GM18867 (cell line): ENCODE measurements around the gene PARD3.
"Not testable (repeated sequence)": the region's sequence is repeated elsewhere in the genome, so short reads cannot be mapped to it uniquely, and the experiment has no call there.

Experiments
- ATAC-seq: cut with Tn5 transposase; IDR thresholded peaks from one replicate; pipeline ENCODE4 v1.9.1; 2021; ENCODE audit warnings: mild to moderate bottlenecking, moderate library complexity; ENCODE audit not compliant: unreplicated experiment

PARD3 gene

DNA sequence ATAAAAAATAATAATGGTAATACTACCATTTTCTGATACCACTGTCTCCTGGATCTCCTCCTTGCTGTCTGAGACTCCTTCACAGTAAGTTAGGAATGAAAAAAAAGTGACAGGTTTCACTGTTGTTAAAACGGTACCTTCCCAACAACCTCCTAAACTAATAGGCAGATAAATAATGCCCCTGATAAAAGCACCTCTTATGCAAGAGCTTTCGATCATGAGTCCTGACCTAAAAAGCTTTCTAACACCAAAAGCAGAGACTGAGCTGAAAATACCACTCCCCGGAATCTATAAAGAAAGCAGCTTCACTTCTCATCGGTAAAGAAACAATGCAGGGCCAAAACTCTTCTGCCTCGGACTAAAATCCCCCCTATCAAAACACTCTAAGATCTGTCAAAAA is 14.5 kb downstream of the PARD3 start:
- no peak for ATAC-seq

DNA sequence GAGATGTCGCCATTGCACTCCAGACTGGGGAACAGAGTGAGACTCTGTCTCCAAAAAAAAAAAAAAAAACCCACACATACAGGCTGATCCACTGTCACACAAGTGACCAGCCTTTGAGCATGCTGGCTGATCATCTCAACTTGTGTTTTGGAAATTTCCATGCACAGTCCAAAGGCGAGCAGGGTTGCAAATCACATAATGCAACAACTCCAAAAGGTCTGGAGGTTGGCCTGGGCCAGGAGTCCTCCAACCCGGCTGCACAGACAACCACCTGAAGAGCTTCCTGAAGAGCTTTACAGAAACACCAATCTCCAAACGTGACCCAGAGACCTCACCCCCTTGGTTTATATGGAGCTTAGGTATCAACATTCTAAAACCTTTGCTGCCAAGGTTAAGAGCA is 16.4 kb downstream of the PARD3 start:
- ATAC-seq = no peak

DNA sequence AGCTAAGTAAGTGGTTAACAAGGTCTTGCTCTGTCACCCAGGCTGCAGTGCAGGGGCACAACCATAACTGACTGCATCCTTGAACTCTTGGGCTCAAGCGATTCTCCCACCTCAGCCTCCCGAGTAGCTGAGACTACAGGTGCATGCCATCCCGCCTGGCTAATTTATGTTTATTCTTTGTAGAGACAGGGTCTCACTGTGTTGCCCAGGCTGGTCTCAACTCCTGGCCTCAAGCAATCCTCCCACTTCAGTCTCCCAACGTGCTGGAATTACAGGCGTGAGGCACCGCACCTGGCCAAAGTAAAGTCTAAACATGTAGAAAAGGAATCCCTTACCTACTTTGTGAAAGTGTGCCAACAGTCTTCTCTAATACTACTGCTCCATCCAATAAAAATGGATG is 17.9 kb downstream of the PARD3 start:
- no peak for ATAC-seq

DNA sequence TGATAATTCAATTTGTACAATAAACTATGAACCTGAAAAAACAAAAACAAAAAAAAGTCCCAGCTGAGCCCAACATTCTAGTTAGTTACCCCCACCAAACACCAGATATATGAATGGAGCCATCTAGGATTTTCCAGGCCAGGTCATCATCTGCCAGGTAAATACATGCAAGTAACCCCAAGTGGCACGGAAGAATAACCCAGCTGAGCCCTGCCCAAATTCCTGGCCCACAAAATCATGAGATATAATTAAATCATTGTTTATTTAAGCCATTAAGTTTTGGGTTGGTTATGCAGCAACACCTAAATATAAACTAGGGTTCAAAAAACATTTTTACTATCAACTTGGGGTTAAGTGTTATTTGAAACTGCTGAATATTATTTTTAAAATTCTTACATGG is 19.0 kb downstream of the PARD3 start:
- no peak for ATAC-seq

DNA sequence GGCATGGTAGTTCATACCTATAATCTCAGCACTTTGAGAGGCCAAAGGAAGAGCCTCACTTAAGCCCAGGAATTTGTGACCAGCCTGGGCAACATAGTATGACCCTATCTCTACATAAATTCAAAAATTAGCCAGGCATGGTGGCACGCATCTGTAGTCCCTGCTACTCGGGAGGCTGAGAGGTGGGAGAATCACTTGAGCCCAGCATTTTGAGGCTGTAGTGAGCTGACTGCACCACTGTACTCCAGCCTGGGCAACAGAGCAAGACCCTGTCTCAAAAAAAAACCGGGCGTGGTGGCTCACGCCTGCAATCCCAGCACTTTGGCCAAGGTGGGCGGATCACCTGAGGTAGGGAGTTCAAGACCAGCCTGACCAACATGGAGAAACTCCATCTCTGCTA is 19.8 kb downstream of the PARD3 start:
- ATAC-seq = no peak

DNA sequence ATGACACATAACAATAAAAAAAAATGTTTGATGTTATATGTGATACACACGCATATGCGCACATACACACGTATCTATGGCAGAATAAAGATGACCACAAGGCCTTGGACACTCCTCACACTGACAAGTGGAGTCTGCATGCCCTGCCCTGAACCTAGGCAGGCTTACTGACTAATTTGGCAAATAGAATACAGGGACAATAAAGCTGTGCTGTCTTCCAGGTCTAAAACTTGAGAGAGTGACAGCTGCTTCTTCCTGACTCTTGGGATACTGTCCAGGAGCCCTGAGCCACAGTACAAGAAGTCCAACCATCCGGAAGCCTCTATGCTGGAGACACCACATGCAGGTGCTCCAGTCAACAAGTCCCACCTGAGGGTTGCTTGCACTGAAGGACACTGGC is 20.3 kb downstream of the PARD3 start:
- no peak for ATAC-seq

DNA sequence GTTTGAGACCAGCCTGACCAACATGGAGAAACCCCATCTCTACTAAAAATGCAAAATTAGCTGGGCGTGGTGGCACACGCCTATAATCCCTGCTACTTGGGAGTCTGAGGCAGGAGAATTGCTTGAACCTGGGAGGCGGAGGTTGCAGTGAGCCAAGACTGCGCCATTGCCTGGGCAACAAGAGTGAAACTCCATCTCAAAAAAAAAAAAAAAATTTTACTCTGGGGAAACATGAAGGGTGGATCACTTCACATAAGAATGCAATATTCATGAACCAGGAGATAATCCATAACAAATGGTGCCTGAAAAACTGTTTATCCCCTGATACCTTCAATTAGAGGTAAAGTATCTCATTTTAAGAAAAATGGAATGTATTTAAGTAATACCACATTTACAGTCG is 21.5 kb downstream of the PARD3 start:
- ATAC-seq = not testable (repeated sequence)

DNA sequence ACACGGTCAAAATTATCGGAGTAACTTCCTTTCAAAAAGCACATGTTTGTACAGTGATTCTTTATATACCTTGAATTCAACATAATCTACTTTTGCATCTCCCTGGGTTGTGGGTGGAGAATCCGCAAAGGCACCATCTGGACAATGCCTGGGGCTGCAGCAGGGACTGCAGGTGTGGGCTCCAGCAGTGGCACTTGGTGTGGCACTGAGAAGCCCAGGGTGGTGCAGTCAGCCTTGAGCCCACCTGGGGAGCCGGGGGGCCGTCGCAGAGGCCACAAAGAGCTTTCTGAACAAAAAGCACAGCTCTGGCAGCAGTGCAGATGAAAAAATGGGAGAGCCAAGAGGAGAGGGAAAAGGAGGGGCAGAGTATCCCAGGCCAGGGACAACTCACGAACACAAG is 22.2 kb downstream of the PARD3 start:
- no peak for ATAC-seq

DNA sequence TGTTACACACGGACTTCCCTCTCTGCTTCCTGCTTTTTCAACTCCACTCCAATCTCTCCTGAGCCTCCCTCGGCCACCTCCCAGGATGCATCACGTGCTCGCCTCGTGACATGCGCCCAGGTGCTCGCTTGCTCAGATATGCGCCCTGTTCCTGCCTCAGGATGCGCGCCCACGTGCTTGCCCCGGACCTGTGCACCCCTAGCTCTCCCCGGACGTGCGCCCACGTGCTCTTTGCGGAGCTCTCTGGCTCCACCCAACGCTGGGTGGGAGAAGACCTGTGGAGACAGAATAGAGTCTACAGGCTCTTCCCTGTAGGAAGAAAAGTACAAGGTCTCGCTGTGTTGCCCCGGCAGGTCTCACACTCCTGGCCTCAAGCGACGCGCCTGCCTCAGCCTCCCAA is 23.1 kb downstream of the PARD3 start:
- no peak for ATAC-seq

DNA sequence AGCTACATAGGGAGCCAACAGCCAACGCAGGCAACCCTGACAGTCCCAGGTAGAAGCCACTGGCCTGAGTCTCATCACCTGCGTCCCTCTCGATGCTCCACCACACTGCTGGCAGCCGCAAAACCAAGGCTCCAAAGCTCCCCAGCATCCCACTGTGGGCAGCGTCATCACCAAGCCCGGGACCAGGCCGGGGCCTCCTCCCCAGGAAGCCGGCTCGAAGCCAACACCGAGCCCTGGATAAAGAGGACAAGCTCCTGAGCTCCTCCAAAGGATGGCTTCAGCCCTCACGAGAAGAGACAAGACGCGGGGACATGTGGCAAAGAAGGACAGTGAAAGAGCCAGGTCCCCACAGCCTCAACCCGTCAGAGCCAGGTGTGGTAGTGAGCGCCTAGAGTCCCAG is 23.9 kb downstream of the PARD3 start:
- ATAC-seq = no peak

DNA sequence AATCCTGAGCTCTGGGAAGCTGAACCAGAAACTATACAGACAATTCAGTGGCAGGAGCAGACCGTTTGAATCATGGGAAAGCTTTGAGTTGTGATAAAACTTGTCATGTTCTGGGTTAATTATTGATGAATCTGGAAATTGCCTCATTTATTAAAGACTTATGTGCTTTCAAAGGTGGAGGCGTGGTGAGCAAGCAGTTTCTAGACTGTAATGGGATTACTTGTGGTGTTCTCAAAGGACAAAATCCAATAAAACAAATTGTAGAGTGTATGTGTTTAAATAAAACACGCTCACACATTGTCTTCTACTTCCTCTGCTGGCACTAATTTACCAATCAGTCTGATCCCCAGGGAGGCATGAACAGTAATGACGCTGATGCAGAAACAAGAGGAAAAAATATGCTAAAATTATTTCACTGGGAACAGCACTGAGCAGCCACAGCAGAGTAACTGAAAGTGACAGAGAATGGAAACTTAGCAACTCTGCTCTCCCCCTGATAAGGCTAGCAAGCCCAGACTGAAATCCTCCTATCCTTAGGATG is 25.1 kb downstream of the PARD3 start:
- ATAC-seq = no peak

DNA sequence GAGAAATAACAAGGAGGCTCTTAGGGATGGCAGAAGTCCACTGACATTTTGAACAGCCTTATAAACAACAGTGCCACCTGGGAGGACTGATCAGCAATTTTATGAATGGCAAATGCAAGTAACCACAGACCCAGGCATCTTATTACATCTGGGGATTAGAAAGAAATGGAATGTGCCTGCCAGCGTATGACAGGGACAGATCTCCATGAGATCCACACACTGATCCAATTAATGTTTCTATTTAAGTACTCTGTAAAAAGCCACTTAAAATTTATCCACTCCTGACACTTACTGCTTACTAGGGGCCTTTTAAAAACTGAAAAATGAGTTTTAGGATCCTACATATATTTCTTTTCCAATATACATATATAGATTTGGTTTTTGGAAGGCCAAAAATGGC is 28.6 kb downstream of the PARD3 start:
- no peak for ATAC-seq

DNA sequence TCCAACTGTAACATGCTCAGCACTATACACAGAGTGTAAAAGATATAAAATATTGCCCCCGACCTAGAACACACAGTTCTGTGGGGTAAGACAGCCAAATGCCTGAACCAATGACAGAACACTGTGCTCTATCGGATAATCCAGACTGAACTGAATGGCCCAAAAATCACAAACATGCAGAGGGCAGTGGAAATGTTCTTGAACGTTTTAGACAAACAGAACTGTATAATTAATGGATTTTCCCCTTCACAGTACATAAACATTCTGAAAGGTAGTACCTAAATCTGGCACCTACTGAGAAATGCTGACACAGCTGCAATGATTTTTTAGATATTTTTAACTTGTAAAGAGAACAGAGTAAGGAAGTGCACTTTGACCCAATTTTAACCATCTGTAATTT is 33.4 kb downstream of the PARD3 start:
- ATAC-seq = no peak

DNA sequence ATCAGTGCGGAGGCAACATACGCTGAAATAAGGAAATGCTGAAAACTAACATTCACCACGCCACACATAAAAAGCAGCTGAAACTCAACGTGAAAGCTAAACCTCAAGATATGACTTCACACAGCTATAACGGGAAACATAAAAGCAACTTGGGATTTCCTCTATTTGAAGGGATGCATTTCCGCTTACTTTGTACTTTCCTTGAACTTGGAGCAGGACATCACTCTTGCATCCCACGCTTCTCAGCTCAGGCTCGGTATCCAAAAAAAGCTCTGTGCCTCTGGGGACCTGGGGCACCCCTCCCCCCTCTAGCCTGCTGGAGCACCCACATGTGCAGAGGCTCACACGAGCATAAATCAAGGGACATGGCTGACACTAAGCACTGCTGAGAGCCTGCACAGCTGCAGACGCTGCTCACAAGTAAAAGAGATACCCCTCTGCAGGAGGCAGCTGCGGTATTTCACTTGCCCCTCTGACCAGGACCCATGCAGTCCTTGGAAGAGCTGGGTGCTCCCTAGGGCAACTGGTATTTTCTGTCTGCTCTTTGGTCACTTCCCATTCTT is 34.2 kb downstream of the PARD3 start:
- peak; percentile 77 for ATAC-seq

DNA sequence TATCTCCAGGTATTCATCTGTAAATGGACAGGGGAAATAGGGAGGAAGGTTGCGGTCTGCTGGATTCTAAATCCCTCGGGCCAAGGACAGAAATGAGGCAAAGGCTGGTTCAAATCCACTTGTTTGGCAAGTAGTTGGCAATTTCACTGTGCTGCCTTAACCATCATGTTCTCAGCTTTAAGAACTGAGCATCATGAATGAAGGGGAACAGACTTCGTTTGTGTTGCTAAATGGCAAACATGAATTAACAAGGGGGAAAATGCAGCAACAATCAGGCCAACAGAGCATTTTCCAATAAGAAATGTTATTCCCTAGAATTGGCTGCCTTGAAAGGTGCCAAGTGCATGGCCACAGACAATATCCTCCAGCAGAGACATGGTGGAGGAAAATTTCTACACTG is 36.9 kb downstream of the PARD3 start:
- ATAC-seq = no peak

DNA sequence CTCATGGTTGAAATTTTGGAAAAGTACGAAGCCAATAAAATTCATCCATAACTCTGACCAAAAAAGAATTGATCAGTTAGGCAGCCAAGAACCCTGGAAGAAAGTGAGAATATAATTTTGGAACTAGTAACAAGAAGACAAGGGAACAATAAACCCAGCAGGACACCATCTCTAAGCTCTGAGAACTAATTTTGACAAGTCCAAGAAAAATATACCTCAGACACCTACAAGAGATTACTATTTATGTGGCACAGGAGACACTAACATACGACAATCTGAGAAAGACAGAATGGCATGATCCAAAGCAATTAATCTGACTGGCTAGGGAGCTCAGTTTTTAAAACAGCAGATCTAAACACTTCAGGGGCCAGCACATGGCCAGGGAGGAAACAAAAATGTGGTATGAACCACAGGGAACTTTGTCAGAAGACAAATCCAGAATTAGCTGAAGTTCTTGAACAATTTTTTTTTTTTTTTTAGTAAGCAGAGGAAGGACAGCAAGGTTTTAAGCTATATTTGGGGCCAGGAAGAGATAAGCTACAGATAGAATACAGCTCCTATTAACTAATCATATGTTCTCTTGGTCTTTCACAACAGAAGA is 38.9 kb downstream of the PARD3 start:
- ATAC-seq = no peak

DNA sequence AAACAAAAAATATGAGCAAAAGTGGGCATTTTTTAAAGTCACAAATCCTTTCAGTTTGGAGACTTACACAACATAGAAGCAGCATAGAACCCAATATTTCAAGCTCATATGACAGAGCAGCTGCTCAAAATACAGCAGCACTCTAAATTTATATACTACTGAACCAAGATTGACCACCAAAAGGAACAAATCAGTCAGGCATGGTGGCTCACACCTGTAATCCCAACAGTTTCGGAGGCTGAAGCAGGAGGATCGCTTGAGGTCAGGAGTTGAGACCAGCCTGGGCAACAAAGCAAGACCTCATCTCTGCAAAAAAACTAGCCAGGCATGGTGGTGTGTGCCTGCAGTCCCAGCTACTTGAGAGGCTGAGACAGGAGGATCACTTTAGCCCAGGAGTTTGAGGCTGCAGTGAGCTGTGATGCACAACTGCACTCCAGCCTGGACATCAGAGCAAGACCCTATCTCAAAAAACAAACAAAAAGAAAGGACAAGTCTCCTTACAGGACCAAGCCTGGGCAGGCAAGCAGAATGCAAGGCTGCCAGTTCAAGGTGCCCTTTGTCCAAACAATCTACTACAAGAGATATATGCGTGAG is 40.0 kb downstream of the PARD3 start:
- no peak for ATAC-seq

DNA sequence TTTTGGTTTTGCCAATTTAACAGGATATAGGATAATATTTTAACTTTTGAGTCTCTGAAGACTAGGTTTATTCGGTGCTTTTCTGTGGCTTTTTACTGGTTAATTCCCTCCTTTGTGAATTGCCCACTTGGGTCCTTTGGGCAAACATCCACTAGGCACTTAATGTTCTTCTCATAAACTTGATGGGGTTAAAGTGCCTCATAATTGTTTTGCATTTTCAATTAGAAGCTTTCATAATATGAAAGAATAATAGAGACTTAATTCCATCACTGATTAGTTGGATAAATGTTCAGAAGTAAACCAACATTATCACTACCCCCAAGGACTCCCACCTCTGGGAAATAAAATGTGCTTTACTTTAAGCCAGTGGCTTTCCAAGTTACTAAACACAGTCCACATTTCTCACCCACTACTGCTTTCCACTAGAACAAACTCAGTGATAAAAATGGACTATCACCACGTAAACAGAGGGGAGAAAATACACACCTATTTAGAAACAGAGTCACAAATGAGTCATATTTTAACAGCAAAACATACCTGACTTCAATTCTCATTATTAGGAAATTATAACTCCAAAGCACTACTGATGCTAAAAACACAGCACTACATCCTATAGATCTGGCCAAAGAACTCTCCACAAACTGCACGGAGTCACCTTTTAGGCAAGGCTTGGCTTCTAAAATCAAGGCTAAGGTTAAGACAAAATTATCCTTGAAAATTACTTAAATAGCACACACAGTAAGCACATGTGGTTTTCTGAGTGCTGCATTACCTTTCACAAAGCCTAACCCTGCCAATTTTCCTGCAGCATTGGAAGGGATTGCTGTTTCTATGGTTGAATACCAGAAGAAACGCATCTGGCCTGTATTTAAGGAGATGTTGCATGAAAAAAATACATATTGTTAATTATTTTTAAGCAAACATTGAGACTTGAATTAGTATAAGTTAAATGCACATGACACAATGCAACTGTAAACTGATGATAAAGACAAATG is 41.2 kb downstream of the PARD3 start:
- no peak for ATAC-seq

DNA sequence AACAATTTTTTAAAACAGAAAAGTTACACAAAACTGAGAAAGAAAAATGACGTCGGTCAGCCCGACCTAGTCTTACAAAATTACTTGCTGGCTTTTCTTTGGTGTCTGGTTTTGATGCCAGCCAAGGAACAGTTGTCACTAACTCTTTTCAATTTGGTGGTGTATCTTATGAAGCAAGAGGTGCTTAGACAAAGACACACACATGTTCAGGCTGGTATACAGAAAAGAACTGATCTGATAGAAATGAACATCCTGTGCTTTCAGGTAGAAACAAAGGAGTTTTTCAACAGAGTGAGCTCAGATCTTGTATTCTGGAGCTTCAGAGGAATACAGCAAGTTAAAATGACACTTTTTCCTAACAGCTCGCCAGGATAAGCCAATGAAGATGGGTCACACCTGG is 43.6 kb downstream of the PARD3 start:
- no peak for ATAC-seq

DNA sequence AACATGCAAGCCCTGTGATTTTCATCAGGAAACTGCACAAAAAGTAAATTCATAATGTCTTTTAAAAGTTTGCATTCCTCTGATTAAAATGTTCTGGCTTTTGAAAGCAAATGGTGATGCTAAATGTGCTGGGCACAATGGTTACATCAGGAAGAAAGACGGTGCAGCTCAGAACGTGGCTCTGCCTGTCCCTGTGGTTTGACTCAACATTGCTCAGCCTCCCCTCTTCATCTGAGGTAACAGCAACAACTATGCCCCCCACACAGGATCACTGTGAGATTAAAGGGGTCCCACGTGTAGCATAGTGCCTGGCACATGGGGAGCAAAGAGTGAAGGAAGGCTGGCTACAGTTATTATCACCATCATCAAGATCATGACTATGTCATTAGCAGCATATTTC is 44.0 kb downstream of the PARD3 start:
- no peak for ATAC-seq

DNA sequence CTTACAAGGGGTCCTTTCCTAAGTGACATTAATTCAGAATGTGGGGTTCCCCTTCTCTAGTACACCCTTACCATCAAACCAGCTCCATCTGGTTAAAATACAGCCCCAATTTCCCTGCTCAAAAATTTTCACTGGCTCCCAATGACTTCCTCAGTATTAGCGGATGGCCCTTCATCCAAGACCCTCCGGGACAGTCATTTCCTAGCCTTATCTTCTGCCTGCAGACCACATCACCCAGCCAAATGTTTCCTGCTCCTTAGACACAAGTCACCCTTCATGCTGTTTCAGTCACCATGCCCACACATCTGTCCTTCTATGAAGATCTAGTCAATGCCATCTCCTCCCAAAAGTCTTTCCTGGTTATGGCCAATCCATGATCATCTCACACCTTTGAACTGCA is 45.2 kb downstream of the PARD3 start:
- no peak for ATAC-seq

DNA sequence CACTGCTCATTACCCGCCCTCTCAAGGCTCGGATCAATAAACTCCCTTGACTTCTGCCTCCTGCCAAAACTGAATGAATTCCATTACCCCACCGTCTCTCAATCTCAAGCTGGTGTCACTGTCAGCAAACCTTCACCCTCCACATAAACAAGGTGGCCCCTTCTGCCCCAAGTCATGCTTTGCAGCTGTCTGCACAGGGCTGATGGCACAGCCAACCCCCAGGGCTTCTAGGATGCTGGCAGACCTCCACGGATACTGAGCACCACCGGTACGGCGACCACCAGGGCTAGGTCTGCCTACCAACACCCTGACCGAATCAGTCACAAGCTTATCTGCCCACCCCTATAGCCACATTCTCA is 46.1 kb downstream of the PARD3 start:
- ATAC-seq = no peak
